HepG2 (cell line): ENCODE data around the gene LLGL2. TPM values are rescaled to one million over a fixed set of nuclear protein-coding genes. Genes with fewer than 3 reads are reported as not detected.

Experiments used
- ATF7 ChIP-seq, 2 experiments: fragments of 450-650 bp in 1 of 2; sonication (generic) in 1 of 2; formaldehyde crosslinking in 1 of 2; IDR thresholded peaks; 2 replicates each; pipeline versions ENCODE4 v1.4.0 to v1.6.1; 2016 to 2020; ENCODE audit warnings: antibody characterized with exemption in 1 of 2, mild to moderate bottlenecking in 1 of 2, missing genetic modification reagents in 1 of 2
- ETV6 ChIP-seq: sonication (generic); formaldehyde crosslinking; conservative IDR thresholded peaks from 2 replicates; pipeline ENCODE4 v1.4.0; 2020; ENCODE audit warnings: missing genetic modification reagents
- FOXP4 ChIP-seq: sonication (generic); formaldehyde crosslinking; IDR thresholded peaks from 2 replicates; pipeline ENCODE4 v1.4.0; 2020; ENCODE audit warnings: missing genetic modification reagents
- IKZF5 ChIP-seq: IDR thresholded peaks from 2 replicates; pipeline ENCODE4 v1.6.1; 2018; ENCODE audit warnings: missing genetic modification reagents, mild to moderate bottlenecking, missing compliant biosample characterization
- MAFF ChIP-seq: IDR thresholded peaks from 2 replicates; pipeline ENCODE4 v1.6.1; 2011; ENCODE audit warnings: low read depth, low read length, improper control_type of control experiment
- MAFK ChIP-seq, 2 experiments: IDR thresholded peaks in 1 of 2; conservative IDR thresholded peaks in 1 of 2; 2 replicates each; pipeline ENCODE4 v1.6.1; 2011; ENCODE audit warnings: improper control_type of control experiment in 2 of 2, low read length in 2 of 2
- SIX1 ChIP-seq: sonication (generic); formaldehyde crosslinking; IDR thresholded peaks from 2 replicates; pipeline ENCODE4 v1.4.0; 2020; ENCODE audit warnings: missing genetic modification reagents, borderline replicate concordance
- SIX4 ChIP-seq: sonication (generic); formaldehyde crosslinking; IDR thresholded peaks from 2 replicates; pipeline ENCODE4 v1.4.0; 2020; ENCODE audit warnings: missing genetic modification reagents
- TEAD3 ChIP-seq: optimal IDR thresholded peaks from 2 replicates; pipeline ENCODE3; 2016; ENCODE audit warnings: borderline replicate concordance
- TFE3 ChIP-seq: IDR thresholded peaks from 2 replicates; pipeline ENCODE4 v1.6.1; 2016
- ZBTB33 ChIP-seq: sonication (generic); formaldehyde crosslinking; IDR thresholded peaks from 2 replicates; pipeline ENCODE4 v1.4.0; 2020; ENCODE audit warnings: missing genetic modification reagents
- ZBTB46 ChIP-seq: sonication (generic); formaldehyde crosslinking; IDR thresholded peaks from 2 replicates; pipeline ENCODE4 v1.4.0; 2020; ENCODE audit warnings: mild to moderate bottlenecking, missing genetic modification reagents, borderline replicate concordance
- ZNF280D ChIP-seq: sonication (generic); formaldehyde crosslinking; IDR thresholded peaks from 2 replicates; pipeline ENCODE4 v1.5.1; 2020; ENCODE audit warnings: mild to moderate bottlenecking, missing genetic modification reagents
- ZNF296 ChIP-seq: sonication (generic); formaldehyde crosslinking; conservative IDR thresholded peaks from 2 replicates; pipeline ENCODE4 v1.5.0; 2020; ENCODE audit warnings: mild to moderate bottlenecking, missing genetic modification reagents
- ZNF496 ChIP-seq: sonication (generic); formaldehyde crosslinking; IDR thresholded peaks from 2 replicates; pipeline ENCODE4 v1.8.1; 2023; ENCODE audit warnings: mild to moderate bottlenecking, moderate library complexity, missing genetic modification reagents; ENCODE audit not compliant: insufficient replicate concordance
- ZSCAN20 ChIP-seq: sonication (generic); formaldehyde crosslinking; IDR thresholded peaks from 2 replicates; pipeline ENCODE4 v1.4.0; 2020; ENCODE audit warnings: missing genetic modification reagents, mild to moderate bottlenecking, borderline replicate concordance
- polyA plus RNA-seq, 8 experiments: library from polyadenylated mRNA; depleted of rRNA in 3 of 8; stranded (reverse) in 7 of 8; unstranded in 1 of 8; fragments of >200 nt; fragmentation: Illumina TruSeq in 4 of 8; extraction: Trizol in 4 of 8; gene quantifications; 2 replicates each; pipeline versions ENCODE4 v1.2.1 to v1.2.3, GENCODE V29; 2011 to 2016; ENCODE audit warnings: low read depth in 4 of 8, missing spikeins in 1 of 8, mixed read lengths in 1 of 8; ENCODE audit not compliant: insufficient read depth in 1 of 8
- total RNA-seq, 5 experiments: library from RNA; depleted of rRNA; stranded (reverse); fragments of >200 nt; fragmentation: Illumina TruSeq; extraction: Trizol; gene quantifications; 2 replicates each; pipeline ENCODE4 v1.2.3, GENCODE V29; 2016; ENCODE audit warnings: low read depth in 1 of 5

Gene LLGL2
- total and polyA plus RNA-seq, 2 of the 13 experiments (the other 11 are each of a cell fraction or from before 2014, with no cell fraction given): 83.0 to 86.7 TPM

GRCh38 chr17:75576661-75577060 lies 51.2 kb downstream of the LLGL2 start (continued):
- 0 out of 2 replicates have a peak, but pooled peaks have one; percentile 16 for TF ChIP-seq FOXP4 (CRISPR knock-in tag)
- TF ChIP-seq ETV6 (CRISPR knock-in tag): no peak
- TF ChIP-seq ZNF296 (CRISPR knock-in tag): no peak
- TF ChIP-seq TEAD3 (CRISPR knock-in tag): peak; percentile 68
- TF ChIP-seq ATF7 (IDR thresholded peaks at IDR 0.05): no peak
- TF ChIP-seq ATF7 (CRISPR knock-in tag; IDR thresholded peaks at IDR 0.05): no peak
- TF ChIP-seq IKZF5 (CRISPR knock-in tag): peak; percentile 40; the same call in 1 of the 2 replicates
- TF ChIP-seq ZBTB46: no peak
- TF ChIP-seq MAFK (conservative IDR thresholded peaks at IDR 0.05 in 1 of 2, IDR thresholded peaks at IDR 0.05 in 1 of 2; ENCODE audit: low read length in 2 of 2): 0 out of 4 replicates have a peak, but pooled peaks of 1 of the 2 experiments have one; percentile 3
- no peak for TF ChIP-seq SIX4 (CRISPR knock-in tag)
- no peak for TF ChIP-seq ZNF496 (CRISPR knock-in tag)
- TF ChIP-seq ZNF280D (CRISPR knock-in tag): peak; percentile 87
- no peak for TF ChIP-seq TFE3
- TF ChIP-seq MAFF: no peak
- peak; percentile 57 for TF ChIP-seq ZBTB33 (CRISPR knock-in tag)
- TF ChIP-seq SIX1 (CRISPR knock-in tag): no peak; the same call in 1 of the 2 replicates
- no peak for TF ChIP-seq ZSCAN20 (CRISPR knock-in tag)
